Islet precursor cell (in vitro differentiated cells): Measurements from ENCODE around the gene MNX1.

Source experiments
- DNase-seq: peaks from one replicate; pipeline ENCODE4 v3.0.0-alpha.2; 2018

Gene MNX1

GRCh38 chr7:157010588-157011332 is at the start of gene MNX1:
Gene MNX1 (minus strand): TSS chr7:157010663. CDS start chr7:157010350, 313 bp downstream.
- DNase-seq = peak; percentile 86

GRCh38 chr7:157059534-157059933 is 49.1 kb upstream of the MNX1 start:
- DNase-seq = no peak

GRCh38 chr7:157058701-157059100 is 48.2 kb upstream of the MNX1 start:
- DNase-seq = no peak

GRCh38 chr7:157058068-157058467 is 47.6 kb upstream of the MNX1 start:
- no peak for DNase-seq

- DNase-seq = peak; percentile 29
Observed at GRCh38 chr7:157056957-157057902, 46.8 kb upstream of the MNX1 start.

GRCh38 chr7:157056246-157056645 is 45.8 kb upstream of the MNX1 start:
- DNase-seq = peak; percentile 24

- no peak for DNase-seq
Observed at GRCh38 chr7:157054927-157055326, 44.5 kb upstream of the MNX1 start.

GRCh38 chr7:157053118-157053517 is 42.7 kb upstream of the MNX1 start:
- no peak for DNase-seq

GRCh38 chr7:157047148-157047547 is 36.7 kb upstream of the MNX1 start:
- no peak for DNase-seq

- DNase-seq = no peak
Observed at GRCh38 chr7:157046681-157047080, 36.2 kb upstream of the MNX1 start.

- no peak for DNase-seq
Observed at GRCh38 chr7:157044943-157045660, 34.6 kb upstream of the MNX1 start.

GRCh38 chr7:157044147-157044687 is 33.8 kb upstream of the MNX1 start:
- no peak for DNase-seq

GRCh38 chr7:157043745-157044144 is 33.3 kb upstream of the MNX1 start:
- no peak for DNase-seq

- DNase-seq = no peak
Observed at GRCh38 chr7:157041514-157042277, 31.2 kb upstream of the MNX1 start.

- peak; percentile 53 for DNase-seq
Observed at GRCh38 chr7:157041004-157041403, 30.5 kb upstream of the MNX1 start.

- DNase-seq = no peak
Observed at GRCh38 chr7:157037635-157038034, 27.2 kb upstream of the MNX1 start.

- no peak for DNase-seq
Observed at GRCh38 chr7:157037028-157037427, 26.6 kb upstream of the MNX1 start.

- no peak for DNase-seq
Observed at GRCh38 chr7:157035979-157036378, 25.5 kb upstream of the MNX1 start.

- DNase-seq = no peak
Observed at GRCh38 chr7:157035302-157035701, 24.8 kb upstream of the MNX1 start.

GRCh38 chr7:157033483-157034473 is 23.3 kb upstream of the MNX1 start:
- no peak for DNase-seq
